Sigmoid colon (tissue), 7 donors: ENCODE results near the gene DNAJC15. TPM values are rescaled to one million over a fixed set of nuclear protein-coding genes. Genes with fewer than 3 reads are reported as not detected.

Source experiments
- DNase-seq: peaks from one replicate; pipeline ENCODE4 v3.0.0-alpha.2; 2019
- H3K27ac ChIP-seq, 4 donors: fragments of 200-600 bp; sonication (generic); one replicate each; pipeline ENCODE4 v1.5.1; 2016 to 2019; ENCODE audit warnings: mild to moderate bottlenecking in 1 of 4
- H3K27me3 ChIP-seq, 3 donors: fragments of 200-600 bp; sonication (generic); one replicate each; pipeline ENCODE4 v1.5.1; 2019; ENCODE audit warnings: mild to moderate bottlenecking in 1 of 3
- H3K36me3 ChIP-seq, 4 donors: fragments of 200-600 bp; sonication (generic); one replicate each; pipeline ENCODE4 v1.5.1; 2016 to 2019
- H3K4me1 ChIP-seq, 4 donors: fragments of 200-600 bp; sonication (generic); one replicate each; pipeline ENCODE4 v1.5.1; 2017 to 2019
- H3K4me3 ChIP-seq, 4 donors: fragments of 200-600 bp; sonication (generic); one replicate each; pipeline ENCODE4 v1.5.1; 2017 to 2019; ENCODE audit warnings: mild to moderate bottlenecking in 2 of 4, moderate library complexity in 1 of 4
- H3K9me3 ChIP-seq, 4 donors: fragments of 200-600 bp in 3 of 4; sonication (generic) in 3 of 4; one replicate each; pipeline versions ENCODE4 v1.5.1 to v1.6.1; 2013 to 2019
- EP300 ChIP-seq, 4 donors: sonication (generic); formaldehyde crosslinking; IDR thresholded peaks; one replicate each; pipeline ENCODE4 v1.6.1; 2017; ENCODE audit warnings: antibody characterized with exemption in 4 of 4
- POLR2A ChIP-seq, 2 donors: fragments of 450-650 bp; IDR thresholded peaks; one replicate each; pipeline ENCODE4 v1.6.1; 2016; ENCODE audit warnings: antibody characterized with exemption in 2 of 2, mild to moderate bottlenecking in 2 of 2, moderate library complexity in 2 of 2
- POLR2AphosphoS5 ChIP-seq, 4 donors: sonication (generic); formaldehyde crosslinking; IDR thresholded peaks; one replicate each; pipeline ENCODE4 v1.6.1; 2017; ENCODE audit warnings: antibody characterized with exemption in 4 of 4
- WGBS, 2 donors: extraction: QIAGEN DNeasy Blood & Tissue Kit; methylation state at CpG; one replicate each; pipeline ENCODE4 v1.1.7; 2013; 5-methylcytosine and 5-hydroxymethylcytosine counted together
- intact Hi-C: fragments of 100-400 bp; cut with DNase I; formaldehyde crosslinking; loops from one replicate; pipeline ENCODE4 v1.15.1; 2023
- polyA plus RNA-seq, 3 donors: library from polyadenylated mRNA; stranded (reverse); fragments of 200-250 nt; gene quantifications; one replicate each; pipeline ENCODE4 v1.2.3, GENCODE V29; 2013
- total RNA-seq, 4 donors: library from RNA; depleted of rRNA; stranded (reverse); fragments of >200 nt; gene quantifications; one replicate each; pipeline ENCODE4 v1.1.0, GENCODE V29; 2016
- TF ChIP-seq, protein P1 (sequence below), 4 experiments: fragments of 450-650 bp in 3 of 4; fragments of 200-600 bp in 1 of 4; IDR thresholded peaks; one replicate each; pipeline ENCODE4 v1.5.1; 2016 to 2019; ENCODE audit warnings: antibody characterized with exemption in 4 of 4, mild to moderate bottlenecking in 3 of 4, moderate library complexity in 2 of 4
- donor health status: healthy with polysubstance abuse.
- donor health status: Bipolar disorder and iron deficiency.
- donor health status: healthy.

The DNAJC15 gene
- total and polyA plus RNA-seq, 7 donors, result 13.6 to 38.8 (median 15.3) TPM

DNA sequence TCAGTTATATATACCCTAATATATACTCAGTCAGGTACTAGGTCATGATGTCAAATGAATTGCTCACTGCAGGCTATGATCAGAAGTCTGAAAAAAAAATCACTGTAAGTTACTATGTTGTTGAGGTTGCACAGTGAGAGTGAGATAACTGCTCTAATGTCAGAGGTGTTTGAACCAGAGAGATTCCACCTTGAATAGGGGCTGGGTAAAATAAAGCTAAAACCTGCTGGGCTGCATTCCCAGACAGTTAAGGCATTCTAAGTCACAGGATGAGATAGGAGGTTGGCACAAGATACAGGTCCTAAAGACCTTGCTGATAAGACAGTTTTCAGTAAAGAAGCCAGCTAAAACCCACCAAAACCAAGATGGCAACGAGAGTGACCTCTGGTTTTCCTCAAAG is 41.5 kb upstream of the DNAJC15 start:
- Histone ChIP-seq H3K4me1 (peaks cover 0 to 4% (median 2%) of the 10 kb centered on the region in 4 donors), H3K27me3 (no peaks in the 10 kb centered on the region), H3K27ac (no peak overlapping the region), H3K9me3 (no peaks in the 10 kb centered on the region), H3K36me3 (no peaks in the 10 kb centered on the region), H3K4me3 (no peak overlapping the region)
- 30 to 70% methylated on average over 1 of the region's 1 CpG for WGBS, 2 donors
- DNase-seq, result no peak
- TF ChIP-seq, protein P1, sequence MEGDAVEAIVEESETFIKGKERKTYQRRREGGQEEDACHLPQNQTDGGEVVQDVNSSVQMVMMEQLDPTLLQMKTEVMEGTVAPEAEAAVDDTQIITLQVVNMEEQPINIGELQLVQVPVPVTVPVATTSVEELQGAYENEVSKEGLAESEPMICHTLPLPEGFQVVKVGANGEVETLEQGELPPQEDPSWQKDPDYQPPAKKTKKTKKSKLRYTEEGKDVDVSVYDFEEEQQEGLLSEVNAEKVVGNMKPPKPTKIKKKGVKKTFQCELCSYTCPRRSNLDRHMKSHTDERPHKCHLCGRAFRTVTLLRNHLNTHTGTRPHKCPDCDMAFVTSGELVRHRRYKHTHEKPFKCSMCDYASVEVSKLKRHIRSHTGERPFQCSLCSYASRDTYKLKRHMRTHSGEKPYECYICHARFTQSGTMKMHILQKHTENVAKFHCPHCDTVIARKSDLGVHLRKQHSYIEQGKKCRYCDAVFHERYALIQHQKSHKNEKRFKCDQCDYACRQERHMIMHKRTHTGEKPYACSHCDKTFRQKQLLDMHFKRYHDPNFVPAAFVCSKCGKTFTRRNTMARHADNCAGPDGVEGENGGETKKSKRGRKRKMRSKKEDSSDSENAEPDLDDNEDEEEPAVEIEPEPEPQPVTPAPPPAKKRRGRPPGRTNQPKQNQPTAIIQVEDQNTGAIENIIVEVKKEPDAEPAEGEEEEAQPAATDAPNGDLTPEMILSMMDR (IDR thresholded peaks at IDR 0.05), result no peak
- no peak for TF ChIP-seq POLR2A (IDR thresholded peaks at IDR 0.05)
- TF ChIP-seq POLR2AphosphoS5 (IDR thresholded peaks at IDR 0.05), result no peak
- TF ChIP-seq EP300 (IDR thresholded peaks at IDR 0.05), result no peak
- intact Hi-C loops, result no loop called here

DNA sequence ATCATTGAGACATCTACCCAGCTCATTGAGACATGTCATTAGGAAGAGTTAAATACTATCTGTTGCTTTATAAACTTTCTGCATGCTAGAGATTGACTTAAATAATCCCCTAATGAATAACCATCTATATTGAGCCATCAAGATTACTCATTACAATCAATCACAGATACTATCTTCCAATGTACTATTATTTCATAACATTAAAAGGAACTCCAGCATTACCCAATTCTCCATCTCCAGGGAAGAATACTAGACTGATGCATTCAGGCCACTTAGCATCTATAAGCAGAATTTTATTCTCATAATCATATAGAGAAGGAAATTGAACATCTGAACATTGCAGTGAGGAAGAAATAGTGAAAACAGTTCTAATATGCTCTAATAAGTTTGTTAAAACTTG is 39.4 kb upstream of the DNAJC15 start:
- Histone ChIP-seq H3K4me1 (peaks cover 0 to 4% (median 2%) of the 10 kb centered on the region in 4 donors), H3K36me3 (no peaks in the 10 kb centered on the region), H3K9me3 (no peaks in the 10 kb centered on the region), H3K4me3 (no peak overlapping the region), H3K27me3 (no peaks in the 10 kb centered on the region), H3K27ac (no peak overlapping the region)
- TF ChIP-seq, protein P1 (IDR thresholded peaks at IDR 0.05), result no peak
- TF ChIP-seq EP300 (IDR thresholded peaks at IDR 0.05) (no peak), POLR2A (IDR thresholded peaks at IDR 0.05) (no peak), POLR2AphosphoS5 (IDR thresholded peaks at IDR 0.05) (no peak)
- intact Hi-C loops, result no loop called here
- no peak for DNase-seq

DNA sequence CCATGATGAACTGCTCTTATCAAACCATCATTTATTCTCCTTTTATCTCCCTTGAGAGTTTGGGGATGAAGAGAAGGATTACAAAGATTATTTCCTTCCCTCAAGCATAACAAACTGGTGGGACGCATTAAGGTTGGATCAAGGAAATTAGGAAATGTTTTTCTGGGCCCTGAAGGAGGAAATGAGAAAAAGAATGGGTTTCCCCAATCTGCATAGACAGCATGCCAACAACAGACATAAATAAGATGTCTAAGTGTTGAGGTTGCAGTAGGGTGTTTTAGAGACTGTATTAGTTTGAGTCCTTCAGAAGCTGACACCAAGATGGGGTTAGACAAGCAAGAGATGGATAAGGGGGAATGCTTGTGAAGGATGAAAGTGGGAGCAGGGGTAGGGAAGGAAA is 38.7 kb upstream of the DNAJC15 start:
- H3K36me3 ChIP-seq, result no peaks in the 10 kb centered on the region
- TF ChIP-seq POLR2AphosphoS5 (IDR thresholded peaks at IDR 0.05), result no peak
- TF ChIP-seq EP300 (IDR thresholded peaks at IDR 0.05), result no peak
- TF ChIP-seq, protein P1 (IDR thresholded peaks at IDR 0.05), result no peak
- intact Hi-C loops, result no loop called here
- peaks cover 0 to 4% (median 2%) of the 10 kb centered on the region in 4 donors for H3K4me1 ChIP-seq
- no peak overlapping the region for H3K27ac ChIP-seq
- WGBS, 2 donors, result 67 to 86% methylated on average over 1 of the region's 1 CpG
- no peaks in the 10 kb centered on the region for H3K9me3 ChIP-seq
- no peaks in the 10 kb centered on the region for H3K27me3 ChIP-seq
- no peak overlapping the region for H3K4me3 ChIP-seq
- DNase-seq, result no peak

DNA sequence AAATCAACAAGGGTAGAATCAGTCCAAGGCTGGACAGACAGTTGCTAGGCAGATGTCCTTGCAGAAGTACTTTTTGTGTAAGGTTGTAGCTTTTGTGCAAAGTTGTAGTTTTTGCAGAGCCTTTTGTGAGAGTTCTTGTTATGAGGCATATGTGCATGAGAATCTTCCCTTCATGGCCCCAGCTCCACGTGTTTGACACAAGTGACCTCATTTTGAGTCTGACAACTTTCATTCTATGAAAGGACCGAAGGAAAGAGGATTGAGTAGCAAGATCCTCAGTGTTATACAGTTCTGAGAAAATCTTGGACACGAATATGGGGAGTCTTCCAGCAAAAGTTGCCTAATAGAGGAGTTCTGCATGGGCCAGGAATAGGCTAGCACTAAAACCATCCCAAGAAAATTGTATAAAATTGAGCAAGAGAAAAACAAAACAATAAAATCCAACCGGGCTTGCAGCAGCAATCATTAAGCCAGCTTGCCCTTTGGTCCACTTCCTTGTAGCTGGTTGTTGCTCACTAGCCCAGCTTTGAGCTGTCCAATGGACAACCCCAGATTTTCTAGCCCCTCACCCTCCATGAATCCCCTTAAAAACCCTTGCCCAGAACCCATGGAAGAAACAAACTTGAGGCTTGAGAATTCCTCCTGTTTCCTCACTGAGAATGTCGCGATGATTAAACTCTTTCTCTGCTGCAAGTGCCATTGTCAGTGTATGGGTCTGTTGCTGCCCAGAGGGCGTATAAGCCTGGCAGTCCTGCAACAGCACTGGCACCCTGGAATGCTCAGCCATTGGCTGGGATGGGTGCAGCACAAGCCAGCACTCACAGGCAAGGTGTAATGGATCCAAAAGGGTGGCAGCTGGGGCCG is 37.8 kb upstream of the DNAJC15 start:
- Histone ChIP-seq H3K27ac (peak overlapping the region in 2 of 4 donors; percentile 1 to 46), H3K4me3 (no peak overlapping the region), H3K27me3 (no peaks in the 10 kb centered on the region), H3K9me3 (no peaks in the 10 kb centered on the region), H3K4me1 (peaks cover 0 to 13% (median 8%) of the 10 kb centered on the region in 4 donors), H3K36me3 (no peaks in the 10 kb centered on the region)
- intact Hi-C loops, result no loop called here
- 13 to 64% methylated on average over 8 of the region's 8 CpGs for WGBS, 2 donors
- TF ChIP-seq, protein P1 (IDR thresholded peaks at IDR 0.05), result no peak
- TF ChIP-seq POLR2AphosphoS5 (IDR thresholded peaks at IDR 0.05), result peak in 1 of 4 donors; percentile 19
- DNase-seq, result no peak
